COLO829 (cell line): ENCODE measurements around the gene PAK6.

Experiments used
- DNase-seq: peaks from one replicate; pipeline ENCODE4 v3.0.0; 2012; ENCODE audit warnings: low spot score

The PAK6 gene

GRCh38 chr15:40276927-40277326, 38.1 kb downstream of the PAK6 start:
- DNase-seq, result no peak

GRCh38 chr15:40277471-40277870, 38.6 kb downstream of the PAK6 start:
- DNase-seq, result no peak

- DNase-seq, result no peak
Measured at GRCh38 chr15:40278026-40278425, 39.2 kb downstream of the PAK6 start.

- DNase-seq, result peak; percentile 19
Measured at GRCh38 chr15:40279437-40280141, 40.7 kb downstream of the PAK6 start.

GRCh38 chr15:40280260-40281056, 41.6 kb downstream of the PAK6 start:
- no peak for DNase-seq

GRCh38 chr15:40281057-40281800, 42.4 kb downstream of the PAK6 start:
- no peak for DNase-seq

GRCh38 chr15:40281801-40282146, 42.9 kb downstream of the PAK6 start:
- no peak for DNase-seq

- no peak for DNase-seq
Measured at GRCh38 chr15:40282147-40282868, 43.4 kb downstream of the PAK6 start.

GRCh38 chr15:40282869-40283614, 44.2 kb downstream of the PAK6 start, which contains the start of gene ANKRD63:
TSS of gene ANKRD63 (minus strand) at chr15:40283064. CDS start at chr15:40282586, 478 bp downstream.
- no peak for DNase-seq

- no peak for DNase-seq
Measured at GRCh38 chr15:40283615-40284300, 44.9 kb downstream of the PAK6 start.

GRCh38 chr15:40285151-40285550, 46.3 kb downstream of the PAK6 start:
- no peak for DNase-seq

GRCh38 chr15:40285554-40286011, 46.7 kb downstream of the PAK6 start:
- no peak for DNase-seq

GRCh38 chr15:40286061-40286532, 47.2 kb downstream of the PAK6 start:
- no peak for DNase-seq

- no peak for DNase-seq
Measured at GRCh38 chr15:40286794-40287193, 47.9 kb downstream of the PAK6 start.

- DNase-seq, result no peak
Measured at GRCh38 chr15:40287505-40287904, 48.6 kb downstream of the PAK6 start.

- no peak for DNase-seq
Measured at GRCh38 chr15:40287968-40288367, 49.1 kb downstream of the PAK6 start.

GRCh38 chr15:40289140-40289775, 50.4 kb downstream of the PAK6 start:
- DNase-seq, result no peak

- DNase-seq, result no peak
Measured at GRCh38 chr15:40290545-40290917, 51.7 kb downstream of the PAK6 start.

- DNase-seq, result no peak
Measured at GRCh38 chr15:40290918-40291574, 52.2 kb downstream of the PAK6 start.

GRCh38 chr15:40292246-40292645, 53.4 kb downstream of the PAK6 start:
- DNase-seq, result no peak
